ENCODE results near the gene LRRC53.

Gene LRRC53

GRCh38 chr1:74513411-74514300 is 1.2 kb upstream of the LRRC53 start:
- H3K36me3 ChIP-seq (replicated peaks; ENCODE audit: insufficient read depth, low read length) = no peaks in the 10 kb centered on the region
- no peak overlapping the region for H3K4me2 ChIP-seq (ENCODE audit: low read depth, low read length)
- no peaks in the 10 kb centered on the region for H3K9me3 ChIP-seq (replicated peaks; ENCODE audit: insufficient read depth, low read length)
- no peak overlapping the region for H3K9ac ChIP-seq (ENCODE audit: low read length)
- H3K27ac ChIP-seq (ENCODE audit: low read length) = no peak overlapping the region
- H3K27me3 ChIP-seq (replicated peaks; ENCODE audit: insufficient read depth, low read length) = no peaks in the 10 kb centered on the region
- no peak overlapping the region for H2AFZ ChIP-seq (ENCODE audit: low read length)
- TF ChIP-seq CTCF (IDR thresholded peaks at IDR 0.05; ENCODE audit: low read length) (no peak), EZH2 (optimal IDR thresholded peaks at IDR 0.05; ENCODE audit: low read depth, low read length) (no peak), EZH2phosphoT487 (IDR thresholded peaks at IDR 0.05; ENCODE audit: low read length) (no peak)
- peaks cover 14% of the 10 kb centered on the region for H3K4me1 ChIP-seq (ENCODE audit: low read length)
- H3K9me2 ChIP-seq (replicated peaks; ENCODE audit: insufficient read depth, low read length) = no peaks in the 10 kb centered on the region
- DNase-seq = no peak
- peaks cover 15% of the 10 kb centered on the region for H3F3A ChIP-seq (ENCODE audit: insufficient read depth, low read length)
- no peaks in the 10 kb centered on the region for H3K79me2 ChIP-seq (ENCODE audit: low read length)
- no peaks in the 10 kb centered on the region for H4K20me1 ChIP-seq (ENCODE audit: insufficient read depth, low read length)
- no peak overlapping the region for H3K4me3 ChIP-seq (ENCODE audit: low read length)

GRCh38 chr1:74508449-74508848 is 4.0 kb downstream of the LRRC53 start:
- H3K36me3 ChIP-seq (replicated peaks; ENCODE audit: insufficient read depth, low read length) = no peaks in the 10 kb centered on the region
- H4K20me1 ChIP-seq (ENCODE audit: insufficient read depth, low read length) = no peaks in the 10 kb centered on the region
- H3K27ac ChIP-seq (ENCODE audit: low read length) = no peak overlapping the region
- TF ChIP-seq EZH2phosphoT487 (IDR thresholded peaks at IDR 0.05; ENCODE audit: low read length) = no peak
- TF ChIP-seq CTCF (IDR thresholded peaks at IDR 0.05; ENCODE audit: low read length) = no peak
- TF ChIP-seq EZH2 (optimal IDR thresholded peaks at IDR 0.05; ENCODE audit: low read depth, low read length) = no peak
- H3K4me3 ChIP-seq (ENCODE audit: low read length) = no peak overlapping the region
- no peaks in the 10 kb centered on the region for H3K27me3 ChIP-seq (replicated peaks; ENCODE audit: insufficient read depth, low read length)
- no peak overlapping the region for H2AFZ ChIP-seq (ENCODE audit: low read length)
- no peaks in the 10 kb centered on the region for H3K4me1 ChIP-seq (ENCODE audit: low read length)
- no peaks in the 10 kb centered on the region for H3K9me2 ChIP-seq (replicated peaks; ENCODE audit: insufficient read depth, low read length)
- H3F3A ChIP-seq (ENCODE audit: insufficient read depth, low read length) = no peaks in the 10 kb centered on the region
- H3K79me2 ChIP-seq (ENCODE audit: low read length) = no peaks in the 10 kb centered on the region
- H3K9me3 ChIP-seq (replicated peaks; ENCODE audit: insufficient read depth, low read length) = no peaks in the 10 kb centered on the region
- DNase-seq = no peak
- H3K4me2 ChIP-seq (ENCODE audit: low read depth, low read length) = no peak overlapping the region
- no peak overlapping the region for H3K9ac ChIP-seq (ENCODE audit: low read length)

- Histone ChIP-seq H2AFZ (ENCODE audit: low read length) (no peak overlapping the region), H3K4me1 (ENCODE audit: low read length) (no peaks in the 10 kb centered on the region), H4K20me1 (ENCODE audit: insufficient read depth, low read length) (no peaks in the 10 kb centered on the region), H3K27me3 (replicated peaks; ENCODE audit: insufficient read depth, low read length) (no peaks in the 10 kb centered on the region), H3K36me3 (replicated peaks; ENCODE audit: insufficient read depth, low read length) (no peaks in the 10 kb centered on the region), H3K4me2 (ENCODE audit: low read depth, low read length) (no peak overlapping the region), H3K9ac (ENCODE audit: low read length) (no peak overlapping the region), H3K9me2 (replicated peaks; ENCODE audit: insufficient read depth, low read length) (no peaks in the 10 kb centered on the region), H3K79me2 (ENCODE audit: low read length) (no peaks in the 10 kb centered on the region), H3K4me3 (ENCODE audit: low read length) (no peak overlapping the region), H3F3A (ENCODE audit: insufficient read depth, low read length) (no peaks in the 10 kb centered on the region), H3K27ac (ENCODE audit: low read length) (no peak overlapping the region), H3K9me3 (replicated peaks; ENCODE audit: insufficient read depth, low read length) (no peaks in the 10 kb centered on the region)
- no peak for DNase-seq
- no peak for TF ChIP-seq CTCF (IDR thresholded peaks at IDR 0.05; ENCODE audit: low read length)
- no peak for TF ChIP-seq EZH2phosphoT487 (IDR thresholded peaks at IDR 0.05; ENCODE audit: low read length)
- TF ChIP-seq EZH2 (optimal IDR thresholded peaks at IDR 0.05; ENCODE audit: low read depth, low read length) = no peak
Observed at GRCh38 chr1:74505928-74506710, 6.3 kb downstream of the LRRC53 start.

Measured in MM.1S (cell line).